ENCODE results near the gene ADPRHL1.

- TF ChIP-seq CTCF (IDR thresholded peaks at IDR 0.05) = no peak
- peak in 1 of 2 donors; percentile 42 for TF ChIP-seq EP300 (IDR thresholded peaks at IDR 0.05)
- no peak for TF ChIP-seq POLR2A (IDR thresholded peaks at IDR 0.05)
Measured at GRCh38 chr13:113398963-113399754, 54.1 kb downstream of the ADPRHL1 start.

All from tibial nerve (tissue), 4 donors.